ENCODE results near the gene UNC5C.

The UNC5C gene

DNA sequence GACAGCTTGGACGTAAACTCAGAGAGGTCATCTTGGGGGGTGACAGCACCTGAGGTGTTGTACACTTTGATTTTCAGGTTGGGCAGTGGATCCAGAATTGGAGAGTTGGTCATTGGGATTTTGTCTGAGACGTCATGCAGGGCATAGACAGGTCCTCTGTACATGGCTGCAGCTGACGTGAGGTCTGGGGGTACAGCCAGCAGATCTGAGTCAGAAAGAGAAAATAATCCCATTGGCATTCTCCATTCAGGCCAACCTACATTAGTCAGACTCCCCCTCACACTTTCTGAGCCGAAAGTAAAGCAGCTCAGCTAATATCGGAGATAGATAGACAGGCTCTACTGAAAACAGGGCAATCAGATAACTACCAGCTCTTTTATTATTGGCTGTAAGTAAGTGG, 329.7 kb downstream of the UNC5C start:
- WGBS (ENCODE audit: extremely low coverage, insufficient coverage, insufficient read length), result no CpG with 5 or more reads among the region's 5 CpGs

DNA sequence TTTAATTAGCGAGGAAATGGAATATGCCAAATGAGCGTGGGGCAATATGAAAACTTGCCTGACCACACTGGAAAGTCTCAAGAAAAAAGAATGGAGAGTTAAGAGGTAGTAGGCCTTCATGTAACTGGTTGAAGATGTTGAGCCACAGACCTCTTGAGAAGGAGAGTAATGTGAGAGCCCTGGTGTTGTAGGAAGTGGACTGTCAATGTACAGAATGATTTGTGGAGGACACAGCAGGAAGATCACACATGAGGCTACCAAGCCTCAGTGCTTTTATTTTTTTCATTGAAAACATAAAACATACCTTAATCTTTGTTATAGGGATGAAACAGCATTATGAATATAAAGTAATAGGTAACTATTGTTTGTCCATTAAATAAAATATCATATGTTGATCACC, 331.6 kb downstream of the UNC5C start:
- DNase-seq, result no peak
- H3K23ac ChIP-seq (ENCODE audit: low read length), result no peak overlapping the region
- H2AK5ac ChIP-seq (ENCODE audit: low read length), result no peak overlapping the region
- peak overlapping the region; percentile 97 for H3K27ac ChIP-seq (ENCODE audit: low read depth, low read length)
- no peak overlapping the region for H2BK120ac ChIP-seq (ENCODE audit: insufficient read depth, low read length, poor library complexity)
- no peak overlapping the region for H2BK5ac ChIP-seq (ENCODE audit: low read depth, low read length, poor library complexity)
- H3K4me3 ChIP-seq (ENCODE audit: low read depth, low read length), result no peak overlapping the region
- no peak overlapping the region for H3K14ac ChIP-seq (ENCODE audit: low read length)
- no peak overlapping the region for H3K4ac ChIP-seq (ENCODE audit: low read depth, low read length)
- H3K9ac ChIP-seq (ENCODE audit: low read length), result no peak overlapping the region
- no peak overlapping the region for H3K4me2 ChIP-seq (ENCODE audit: low read length)
- WGBS (ENCODE audit: extremely low coverage, insufficient coverage, insufficient read length), result no CpG with 5 or more reads among the region's 2 CpGs
- H4K12ac ChIP-seq (ENCODE audit: low read depth, low read length), result no peak overlapping the region
- H3K79me2 ChIP-seq (ENCODE audit: control insufficient read depth, insufficient read depth, low read length, poor library complexity), result no peaks in the 10 kb centered on the region
- H4K8ac ChIP-seq (ENCODE audit: low read depth, low read length), result no peak overlapping the region
- H4K91ac ChIP-seq (ENCODE audit: low read depth, low read length), result no peak overlapping the region
- H2AFZ ChIP-seq (ENCODE audit: insufficient read depth, low read length, poor library complexity), result no peak overlapping the region
- H3K79me1 ChIP-seq (ENCODE audit: low read length), result peaks cover 22% of the 10 kb centered on the region
- no peaks in the 10 kb centered on the region for H3K27me3 ChIP-seq (ENCODE audit: insufficient read depth, low read length)
- peaks cover 14 to 15% of the 10 kb centered on the region in 2 experiments for H3K4me1 ChIP-seq (ENCODE audit: control insufficient read depth in 1 of 2, insufficient read depth in 2 of 2, low read length in 2 of 2)
- H2BK12ac ChIP-seq (ENCODE audit: low read length), result no peak overlapping the region
- peaks cover 9 to 22% of the 10 kb centered on the region in 2 experiments for H3K36me3 ChIP-seq (ENCODE audit: control insufficient read depth in 1 of 2, insufficient read depth in 2 of 2, low read length in 2 of 2)
- H3K9me3 ChIP-seq (ENCODE audit: insufficient read depth, low read depth, low read length), result no peaks in the 10 kb centered on the region
- no peak overlapping the region for H3K18ac ChIP-seq (ENCODE audit: low read length)

More for the DNA sequence above, 329.7 kb downstream of the UNC5C start:
- Histone ChIP-seq H3K4me3 (ENCODE audit: low read depth, low read length) (no peak overlapping the region), H2AFZ (ENCODE audit: insufficient read depth, low read length, poor library complexity) (no peak overlapping the region), H3K14ac (ENCODE audit: low read length) (no peak overlapping the region), H3K9me3 (ENCODE audit: insufficient read depth, low read depth, low read length) (no peaks in the 10 kb centered on the region), H3K79me2 (ENCODE audit: control insufficient read depth, insufficient read depth, low read length, poor library complexity) (no peaks in the 10 kb centered on the region), H3K79me1 (ENCODE audit: low read length) (peaks cover 15% of the 10 kb centered on the region), H3K9ac (ENCODE audit: low read length) (no peak overlapping the region), H2BK5ac (ENCODE audit: low read depth, low read length, poor library complexity) (peak overlapping the region; percentile 26), H4K8ac (ENCODE audit: low read depth, low read length) (no peak overlapping the region), H3K23ac (ENCODE audit: low read length) (no peak overlapping the region), H4K91ac (ENCODE audit: low read depth, low read length) (no peak overlapping the region), H3K4me1 (ENCODE audit: control insufficient read depth in 1 of 2, insufficient read depth in 2 of 2, low read length in 2 of 2) (peaks cover 4 to 6% of the 10 kb centered on the region in 2 experiments), H3K27ac (ENCODE audit: low read depth, low read length) (no peak overlapping the region), H2BK12ac (ENCODE audit: low read length) (peak overlapping the region; percentile 90), H2AK5ac (ENCODE audit: low read length) (no peak overlapping the region), H3K36me3 (ENCODE audit: control insufficient read depth in 1 of 2, insufficient read depth in 2 of 2, low read length in 2 of 2) (peaks cover 6 to 14% of the 10 kb centered on the region in 2 experiments), H3K4ac (ENCODE audit: low read depth, low read length) (no peak overlapping the region), H3K4me2 (ENCODE audit: low read length) (no peak overlapping the region), H3K18ac (ENCODE audit: low read length) (peak overlapping the region; percentile 77), H4K12ac (ENCODE audit: low read depth, low read length) (no peak overlapping the region), H3K27me3 (ENCODE audit: insufficient read depth, low read length) (no peaks in the 10 kb centered on the region), H2BK120ac (ENCODE audit: insufficient read depth, low read length, poor library complexity) (no peak overlapping the region)
- no peak for DNase-seq

DNA sequence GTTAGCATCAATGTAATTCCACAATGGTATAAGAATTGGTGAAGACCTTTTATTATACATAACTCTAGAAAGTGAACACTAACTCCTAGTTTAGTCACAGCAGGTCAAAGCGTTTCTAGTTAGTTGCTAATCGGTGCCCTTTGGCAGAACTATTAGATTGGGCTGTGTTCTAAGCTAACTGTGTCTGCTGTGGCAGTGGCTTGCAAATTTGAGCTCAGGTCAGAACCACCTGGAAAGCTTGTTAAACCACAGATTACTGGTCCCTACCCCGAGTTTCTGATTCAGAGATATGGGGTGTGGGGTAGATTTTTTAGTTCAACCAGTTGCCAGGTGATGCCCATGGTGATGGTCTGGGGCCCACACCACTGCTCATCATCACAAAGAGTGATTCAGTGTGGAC, 332.1 kb downstream of the UNC5C start:
- no peak overlapping the region for H3K9ac ChIP-seq (ENCODE audit: low read length)
- H3K4me2 ChIP-seq (ENCODE audit: low read length), result no peak overlapping the region
- H4K8ac ChIP-seq (ENCODE audit: low read depth, low read length), result peak overlapping the region; percentile 92
- H3K14ac ChIP-seq (ENCODE audit: low read length), result peak overlapping the region; percentile 94
- H2BK120ac ChIP-seq (ENCODE audit: insufficient read depth, low read length, poor library complexity), result peak overlapping the region; percentile 99
- peak overlapping the region; percentile 93 for H4K91ac ChIP-seq (ENCODE audit: low read depth, low read length)
- peaks cover 22% of the 10 kb centered on the region for H3K79me1 ChIP-seq (ENCODE audit: low read length)
- H3K4me1 ChIP-seq (ENCODE audit: control insufficient read depth in 1 of 2, insufficient read depth in 2 of 2, low read length in 2 of 2), result peaks cover 14 to 15% of the 10 kb centered on the region in 2 experiments
- no peak overlapping the region for H3K4ac ChIP-seq (ENCODE audit: low read depth, low read length)
- WGBS (ENCODE audit: extremely low coverage, insufficient coverage, insufficient read length), result no CpG with 5 or more reads among the region's 3 CpGs
- no peak for DNase-seq
- H3K23ac ChIP-seq (ENCODE audit: low read length), result no peak overlapping the region
- peak overlapping the region; percentile 97 for H3K27ac ChIP-seq (ENCODE audit: low read depth, low read length)
- H2BK5ac ChIP-seq (ENCODE audit: low read depth, low read length, poor library complexity), result peak overlapping the region; percentile 98
- peak overlapping the region; percentile 99 for H2BK12ac ChIP-seq (ENCODE audit: low read length)
- peaks cover 9 to 22% of the 10 kb centered on the region in 2 experiments for H3K36me3 ChIP-seq (ENCODE audit: control insufficient read depth in 1 of 2, insufficient read depth in 2 of 2, low read length in 2 of 2)
- no peak overlapping the region for H3K4me3 ChIP-seq (ENCODE audit: low read depth, low read length)
- H3K9me3 ChIP-seq (ENCODE audit: insufficient read depth, low read depth, low read length), result no peaks in the 10 kb centered on the region
- no peak overlapping the region for H2AFZ ChIP-seq (ENCODE audit: insufficient read depth, low read length, poor library complexity)
- H2AK5ac ChIP-seq (ENCODE audit: low read length), result peak overlapping the region; percentile 97
- H3K18ac ChIP-seq (ENCODE audit: low read length), result peak overlapping the region; percentile 91
- H4K12ac ChIP-seq (ENCODE audit: low read depth, low read length), result peak overlapping the region; percentile 26
- no peaks in the 10 kb centered on the region for H3K27me3 ChIP-seq (ENCODE audit: insufficient read depth, low read length)
- H3K79me2 ChIP-seq (ENCODE audit: control insufficient read depth, insufficient read depth, low read length, poor library complexity), result no peaks in the 10 kb centered on the region

- H3K4me3 ChIP-seq (ENCODE audit: low read depth, low read length), result no peak overlapping the region
- H3K79me1 ChIP-seq (ENCODE audit: low read length), result peaks cover 22% of the 10 kb centered on the region
- peaks cover 14 to 15% of the 10 kb centered on the region in 2 experiments for H3K4me1 ChIP-seq (ENCODE audit: control insufficient read depth in 1 of 2, insufficient read depth in 2 of 2, low read length in 2 of 2)
- H4K91ac ChIP-seq (ENCODE audit: low read depth, low read length), result peak overlapping the region; percentile 33
- no peak overlapping the region for H2BK12ac ChIP-seq (ENCODE audit: low read length)
- peaks cover 9 to 21% of the 10 kb centered on the region in 2 experiments for H3K36me3 ChIP-seq (ENCODE audit: control insufficient read depth in 1 of 2, insufficient read depth in 2 of 2, low read length in 2 of 2)
- H2AK5ac ChIP-seq (ENCODE audit: low read length), result no peak overlapping the region
- DNase-seq, result peak in 1 of 2 donors; percentile 37
- no peak overlapping the region for H3K18ac ChIP-seq (ENCODE audit: low read length)
- H3K79me2 ChIP-seq (ENCODE audit: control insufficient read depth, insufficient read depth, low read length, poor library complexity), result no peaks in the 10 kb centered on the region
- no peak overlapping the region for H2BK120ac ChIP-seq (ENCODE audit: insufficient read depth, low read length, poor library complexity)
- no peak overlapping the region for H3K23ac ChIP-seq (ENCODE audit: low read length)
- WGBS (ENCODE audit: extremely low coverage, insufficient coverage, insufficient read length), result no CpG with 5 or more reads among the region's 7 CpGs
- H3K27me3 ChIP-seq (ENCODE audit: insufficient read depth, low read length), result no peaks in the 10 kb centered on the region
- H2AFZ ChIP-seq (ENCODE audit: insufficient read depth, low read length, poor library complexity), result no peak overlapping the region
- H3K4ac ChIP-seq (ENCODE audit: low read depth, low read length), result no peak overlapping the region
- peak overlapping the region; percentile 84 for H2BK5ac ChIP-seq (ENCODE audit: low read depth, low read length, poor library complexity)
- no peak overlapping the region for H3K9ac ChIP-seq (ENCODE audit: low read length)
- H4K12ac ChIP-seq (ENCODE audit: low read depth, low read length), result no peak overlapping the region
- peak overlapping the region; percentile 7 for H3K4me2 ChIP-seq (ENCODE audit: low read length)
- H3K9me3 ChIP-seq (ENCODE audit: insufficient read depth, low read depth, low read length), result no peaks in the 10 kb centered on the region
- H4K8ac ChIP-seq (ENCODE audit: low read depth, low read length), result no peak overlapping the region
- H3K14ac ChIP-seq (ENCODE audit: low read length), result no peak overlapping the region
- peak overlapping the region; percentile 97 for H3K27ac ChIP-seq (ENCODE audit: low read depth, low read length)
These were observed 332.7 kb downstream of the UNC5C start for GRCh38 chr4:95215991-95216605.
